GM12801 (cell line): ENCODE measurements around the gene FUS.

Experiments used
- TF ChIP-seq, protein P1 (sequence below): IDR thresholded peaks from one replicate; pipeline ENCODE4 v1.5.1; 2011; ENCODE audit warnings: control low read depth; ENCODE audit not compliant: insufficient read length; ENCODE audit errors: extremely low read depth

The FUS gene

DNA sequence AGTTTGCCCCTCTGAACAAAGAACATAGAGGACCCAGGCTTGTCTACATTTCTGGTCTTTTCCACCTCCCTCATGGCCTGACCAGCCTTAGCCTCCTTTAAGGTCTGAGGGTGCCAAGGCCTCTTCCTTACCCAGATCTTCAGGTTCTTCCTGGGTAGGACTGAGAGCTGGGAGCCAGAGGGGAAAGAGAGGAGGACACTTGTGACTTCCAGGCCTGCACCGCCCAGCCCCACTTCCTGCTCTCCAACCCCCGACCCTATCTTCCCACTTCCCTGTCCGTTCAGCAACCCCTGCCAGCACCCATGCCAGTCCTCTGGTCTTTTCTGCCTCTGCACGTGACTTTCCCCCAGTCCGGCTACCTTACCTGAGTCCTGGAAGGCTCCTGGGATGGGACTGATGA, 30.6 kb upstream of the FUS start:
- TF ChIP-seq, protein P1, sequence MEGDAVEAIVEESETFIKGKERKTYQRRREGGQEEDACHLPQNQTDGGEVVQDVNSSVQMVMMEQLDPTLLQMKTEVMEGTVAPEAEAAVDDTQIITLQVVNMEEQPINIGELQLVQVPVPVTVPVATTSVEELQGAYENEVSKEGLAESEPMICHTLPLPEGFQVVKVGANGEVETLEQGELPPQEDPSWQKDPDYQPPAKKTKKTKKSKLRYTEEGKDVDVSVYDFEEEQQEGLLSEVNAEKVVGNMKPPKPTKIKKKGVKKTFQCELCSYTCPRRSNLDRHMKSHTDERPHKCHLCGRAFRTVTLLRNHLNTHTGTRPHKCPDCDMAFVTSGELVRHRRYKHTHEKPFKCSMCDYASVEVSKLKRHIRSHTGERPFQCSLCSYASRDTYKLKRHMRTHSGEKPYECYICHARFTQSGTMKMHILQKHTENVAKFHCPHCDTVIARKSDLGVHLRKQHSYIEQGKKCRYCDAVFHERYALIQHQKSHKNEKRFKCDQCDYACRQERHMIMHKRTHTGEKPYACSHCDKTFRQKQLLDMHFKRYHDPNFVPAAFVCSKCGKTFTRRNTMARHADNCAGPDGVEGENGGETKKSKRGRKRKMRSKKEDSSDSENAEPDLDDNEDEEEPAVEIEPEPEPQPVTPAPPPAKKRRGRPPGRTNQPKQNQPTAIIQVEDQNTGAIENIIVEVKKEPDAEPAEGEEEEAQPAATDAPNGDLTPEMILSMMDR: no peak

DNA sequence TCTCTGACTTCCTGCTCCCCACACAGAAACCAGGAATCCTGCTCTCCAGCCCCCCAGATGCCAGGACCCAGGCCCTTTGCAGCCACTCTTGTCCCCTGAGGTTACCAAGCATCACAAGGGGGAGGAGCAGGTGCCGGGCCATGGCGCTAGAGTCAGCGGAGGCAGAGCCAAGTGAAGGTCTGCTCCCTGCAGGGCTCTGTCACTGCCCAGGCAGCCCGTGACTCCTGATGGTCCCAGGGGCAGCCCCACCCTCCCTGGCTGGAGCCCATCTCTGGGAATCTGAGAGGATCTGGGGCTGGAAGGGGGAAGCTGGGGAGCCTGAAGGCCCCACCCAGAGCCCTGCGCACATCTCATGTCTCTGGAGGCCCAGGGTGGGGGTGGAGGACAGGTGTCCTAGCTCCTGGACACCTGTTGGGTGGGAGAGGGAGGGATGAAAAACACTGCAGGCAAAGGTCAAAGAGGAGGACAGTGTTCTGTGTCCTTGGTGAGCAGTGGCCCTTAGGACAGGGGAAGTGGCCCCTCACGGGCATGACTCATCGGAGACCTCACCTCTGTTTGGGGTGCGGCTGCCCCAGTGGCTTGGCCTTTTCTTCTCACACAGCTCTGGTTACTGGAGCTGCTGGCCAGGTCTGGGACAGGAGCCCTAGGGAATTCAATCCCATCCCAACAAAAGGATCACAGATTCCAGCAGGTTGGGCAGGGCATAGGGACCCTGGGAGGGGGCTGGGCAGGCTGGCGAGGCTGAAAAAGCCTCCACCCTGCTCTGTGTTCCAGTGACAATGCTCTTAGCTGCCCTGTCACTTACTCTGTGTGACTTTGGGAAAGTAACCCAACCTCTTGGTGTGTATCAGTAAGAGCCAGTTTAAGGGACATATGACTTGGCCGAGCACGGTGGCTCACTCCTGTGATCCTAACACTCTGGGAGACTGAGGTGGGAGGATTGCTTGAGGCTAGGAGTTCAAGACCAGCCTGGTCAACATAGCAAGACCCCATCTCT, 29.7 kb upstream of the FUS start, which contains the start of gene PRSS36:
PRSS36 (minus strand) TSS at position 173 of the 997 bp plus-strand sequence; CDS start at position 142, 31 bp downstream.
- TF ChIP-seq, protein P1: no peak

DNA sequence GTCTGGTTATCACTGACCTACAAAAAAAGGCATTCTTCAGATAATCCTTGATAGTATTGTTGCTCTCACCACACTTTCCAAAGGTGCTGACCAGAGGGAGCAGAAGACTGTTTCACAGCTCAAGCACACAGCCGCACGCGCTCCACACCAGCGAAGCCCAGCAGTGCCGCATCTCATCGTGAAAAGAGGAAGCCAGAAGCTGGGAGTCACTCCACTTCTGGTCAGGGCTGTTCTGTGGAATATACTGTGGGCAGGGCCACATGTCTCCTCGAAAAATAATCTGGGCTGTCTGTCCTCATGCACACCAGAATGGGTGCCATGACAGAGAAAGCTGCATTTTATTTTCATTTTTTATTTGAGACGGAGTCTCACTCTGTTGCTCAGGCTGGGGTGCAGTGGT, 22.8 kb upstream of the FUS start:
- TF ChIP-seq, protein P1: no peak

DNA sequence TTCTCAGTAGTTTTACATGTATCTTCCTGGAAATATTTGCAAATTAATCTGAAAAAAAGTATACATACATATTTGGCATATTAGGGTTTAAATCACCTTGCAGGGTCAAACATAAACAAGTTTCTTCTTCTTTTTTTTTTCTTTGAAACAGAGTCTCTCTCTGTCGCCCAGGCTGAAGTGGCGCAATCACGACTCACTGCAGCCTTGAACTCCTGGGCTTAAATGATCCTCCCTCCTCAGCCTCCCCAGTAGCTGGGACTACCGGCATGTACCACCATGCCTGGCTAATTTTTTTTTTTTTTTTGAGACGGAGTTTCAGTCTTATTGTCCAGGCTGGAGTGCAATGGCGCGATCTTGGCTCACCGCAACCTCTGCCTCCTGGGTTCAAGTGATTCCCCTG, 12.6 kb upstream of the FUS start:
- TF ChIP-seq, protein P1: no peak

DNA sequence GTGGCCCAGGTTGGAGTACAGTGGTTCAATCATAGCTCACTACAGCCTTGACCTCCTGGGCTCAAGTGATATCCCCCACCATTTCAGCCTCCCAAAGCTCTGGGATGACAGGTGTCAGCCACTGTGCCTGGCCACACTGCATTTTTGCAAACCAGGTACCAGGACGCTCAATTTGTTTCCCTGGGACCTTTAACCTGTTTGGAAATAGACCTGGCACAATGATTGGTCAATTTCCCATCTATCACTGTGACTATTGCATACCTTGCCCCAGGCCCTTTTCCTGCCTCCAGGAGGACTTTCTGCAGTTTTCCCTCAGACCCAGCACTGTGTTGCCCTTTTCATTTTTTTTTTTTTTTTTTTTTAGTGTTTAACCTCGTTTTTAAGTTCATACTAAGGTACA, 11.1 kb upstream of the FUS start:
- TF ChIP-seq, protein P1: no peak

DNA sequence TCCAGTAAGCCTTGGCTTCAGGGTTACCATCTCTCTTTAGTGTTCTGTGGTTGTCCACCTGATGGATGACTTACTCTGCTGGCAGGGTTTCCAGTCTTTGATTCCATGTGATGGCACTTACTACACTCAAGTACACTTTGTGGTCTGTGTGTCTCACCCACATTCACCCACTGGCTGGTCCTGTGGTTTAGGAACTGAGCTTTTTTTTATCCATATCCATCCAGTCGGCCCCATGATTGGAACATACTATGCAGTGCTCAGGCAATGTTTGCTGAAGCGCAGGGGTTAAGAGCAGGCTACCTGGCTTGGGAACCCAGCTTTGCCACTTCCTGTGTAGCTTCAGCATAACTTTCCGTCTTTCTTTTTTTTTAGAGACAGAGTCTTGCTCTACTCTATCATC, 2.8 kb upstream of the FUS start:
- TF ChIP-seq, protein P1: no peak

DNA sequence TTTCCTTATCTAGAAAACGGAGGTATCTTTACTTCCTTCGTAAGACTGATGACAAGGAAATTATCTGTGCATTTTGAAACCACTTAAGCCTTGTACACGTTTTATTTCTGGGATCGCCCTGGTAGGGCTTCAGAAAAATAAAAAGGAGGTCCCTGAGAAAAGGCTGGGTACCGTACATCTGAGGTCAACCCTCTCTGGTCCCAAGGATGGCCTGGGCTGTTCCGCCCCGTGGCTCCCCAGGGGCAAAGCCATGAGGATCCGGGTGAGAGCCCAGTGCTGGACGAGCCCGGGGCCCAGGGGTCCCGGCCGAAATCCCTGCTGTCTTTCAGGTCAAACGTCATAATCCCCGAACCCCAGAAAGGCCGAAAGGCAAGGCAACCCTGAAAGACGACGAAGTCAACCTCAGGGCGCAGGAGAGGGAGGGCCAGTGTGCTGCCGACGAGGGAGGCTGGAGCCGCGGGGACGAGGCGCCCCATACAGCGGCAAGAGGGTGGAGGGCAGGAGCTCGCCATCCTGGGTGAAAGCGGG, 656 bp upstream of the FUS start:
- TF ChIP-seq, protein P1: no peak
